ENCODE measurements around the gene EXOC4.

The EXOC4 gene

DNA sequence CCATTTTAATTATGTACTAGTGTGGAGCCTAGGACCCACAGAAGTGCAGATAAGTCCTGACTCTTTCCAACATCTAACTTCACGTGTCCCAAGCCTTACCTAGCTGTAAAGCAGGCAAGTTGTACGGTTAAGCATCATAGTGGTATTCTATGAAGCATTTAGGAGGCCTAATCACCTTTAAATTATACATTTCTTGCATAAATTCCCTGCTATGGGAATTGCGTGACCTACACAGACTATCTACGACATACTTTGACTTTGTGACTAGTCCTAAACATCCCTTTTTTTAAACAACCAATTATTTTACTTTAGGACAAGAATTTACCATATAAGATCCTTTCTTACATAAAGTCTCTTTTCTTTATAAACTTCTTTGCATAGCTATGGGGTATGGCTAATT lies 836.6 kb downstream of the EXOC4 start (continued):
- TF ChIP-seq GLIS1 (tag by site-specific recombination; IDR thresholded peaks at IDR 0.05) (no peak), ZNF19 (tag by site-specific recombination; IDR thresholded peaks at IDR 0.05; ENCODE audit: low read depth) (no peak), GLIS2 (tag by site-specific recombination; IDR thresholded peaks at IDR 0.05) (no peak), ZNF560 (tag by site-specific recombination; IDR thresholded peaks at IDR 0.05; ENCODE audit: borderline replicate concordance) (no peak), ZNF777 (tag by site-specific recombination; IDR thresholded peaks at IDR 0.05; ENCODE audit: borderline replicate concordance) (no peak), ZNF184 (tag by site-specific recombination; IDR thresholded peaks at IDR 0.05) (no peak), ZNF302 (tag by site-specific recombination; IDR thresholded peaks at IDR 0.05; ENCODE audit: low read depth) (no peak), ZNF16 (tag by site-specific recombination; IDR thresholded peaks at IDR 0.05; ENCODE audit: low read depth) (no peak), TRIM28 (IDR thresholded peaks at IDR 0.05; ENCODE audit: borderline replicate concordance, low read length) (peak; percentile 81; the same call in 1 of the 2 replicates), ZNF394 (tag by site-specific recombination; IDR thresholded peaks at IDR 0.05; ENCODE audit: borderline replicate concordance) (no peak), ZNF175 (tag by site-specific recombination; IDR thresholded peaks at IDR 0.05) (no peak), ZNF530 (tag by site-specific recombination; IDR thresholded peaks at IDR 0.05; ENCODE audit: low read depth) (no peak), ZNF629 (tag by site-specific recombination; IDR thresholded peaks at IDR 0.05) (no peak), KLF16 (tag by site-specific recombination; IDR thresholded peaks at IDR 0.05) (no peak), ZNF354C (tag by site-specific recombination; IDR thresholded peaks at IDR 0.05; ENCODE audit: borderline replicate concordance, low read depth) (no peak)
- TF ChIP-seq, protein P1, sequence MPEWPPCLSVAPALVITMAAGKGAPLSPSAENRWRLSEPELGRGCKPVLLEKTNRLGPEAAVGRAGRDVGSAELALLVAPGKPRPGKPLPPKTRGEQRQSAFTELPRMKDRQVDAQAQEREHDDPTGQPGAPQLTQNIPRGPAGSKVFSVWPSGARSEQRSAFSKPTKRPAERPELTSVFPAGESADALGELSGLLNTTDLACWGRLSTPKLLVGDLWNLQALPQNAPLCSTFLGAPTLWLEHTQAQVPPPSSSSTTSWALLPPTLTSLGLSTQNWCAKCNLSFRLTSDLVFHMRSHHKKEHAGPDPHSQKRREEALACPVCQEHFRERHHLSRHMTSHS (tag by site-specific recombination; IDR thresholded peaks at IDR 0.05): no peak
- TF ChIP-seq, protein P2, sequence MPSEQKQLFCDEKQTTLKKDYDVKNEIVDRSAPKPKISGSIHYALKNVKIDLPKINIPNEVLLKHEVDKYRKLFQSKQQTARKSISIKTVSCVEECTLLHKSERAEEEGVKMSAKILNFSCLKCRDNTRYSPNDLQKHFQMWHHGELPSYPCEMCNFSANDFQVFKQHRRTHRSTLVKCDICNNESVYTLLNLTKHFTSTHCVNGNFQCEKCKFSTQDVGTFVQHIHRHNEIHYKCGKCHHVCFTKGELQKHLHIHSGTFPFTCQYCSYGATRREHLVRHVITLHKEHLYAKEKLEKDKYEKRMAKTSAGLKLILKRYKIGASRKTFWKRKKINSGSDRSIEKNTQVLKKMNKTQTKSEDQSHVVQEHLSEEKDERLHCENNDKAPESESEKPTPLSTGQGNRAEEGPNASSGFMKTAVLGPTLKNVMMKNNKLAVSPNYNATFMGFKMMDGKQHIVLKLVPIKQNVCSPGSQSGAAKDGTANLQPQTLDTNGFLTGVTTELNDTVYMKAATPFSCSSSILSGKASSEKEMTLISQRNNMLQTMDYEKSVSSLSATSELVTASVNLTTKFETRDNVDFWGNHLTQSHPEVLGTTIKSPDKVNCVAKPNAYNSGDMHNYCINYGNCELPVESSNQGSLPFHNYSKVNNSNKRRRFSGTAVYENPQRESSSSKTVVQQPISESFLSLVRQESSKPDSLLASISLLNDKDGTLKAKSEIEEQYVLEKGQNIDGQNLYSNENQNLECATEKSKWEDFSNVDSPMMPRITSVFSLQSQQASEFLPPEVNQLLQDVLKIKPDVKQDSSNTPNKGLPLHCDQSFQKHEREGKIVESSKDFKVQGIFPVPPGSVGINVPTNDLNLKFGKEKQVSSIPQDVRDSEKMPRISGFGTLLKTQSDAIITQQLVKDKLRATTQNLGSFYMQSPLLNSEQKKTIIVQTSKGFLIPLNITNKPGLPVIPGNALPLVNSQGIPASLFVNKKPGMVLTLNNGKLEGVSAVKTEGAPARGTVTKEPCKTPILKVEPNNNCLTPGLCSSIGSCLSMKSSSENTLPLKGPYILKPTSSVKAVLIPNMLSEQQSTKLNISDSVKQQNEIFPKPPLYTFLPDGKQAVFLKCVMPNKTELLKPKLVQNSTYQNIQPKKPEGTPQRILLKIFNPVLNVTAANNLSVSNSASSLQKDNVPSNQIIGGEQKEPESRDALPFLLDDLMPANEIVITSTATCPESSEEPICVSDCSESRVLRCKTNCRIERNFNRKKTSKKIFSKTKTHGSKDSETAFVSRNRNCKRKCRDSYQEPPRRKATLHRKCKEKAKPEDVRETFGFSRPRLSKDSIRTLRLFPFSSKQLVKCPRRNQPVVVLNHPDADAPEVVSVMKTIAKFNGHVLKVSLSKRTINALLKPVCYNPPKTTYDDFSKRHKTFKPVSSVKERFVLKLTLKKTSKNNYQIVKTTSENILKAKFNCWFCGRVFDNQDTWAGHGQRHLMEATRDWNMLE (tag by site-specific recombination; conservative IDR thresholded peaks at IDR 0.05; ENCODE audit: low read depth): peak; percentile 52
- TF ChIP-seq, protein P3, sequence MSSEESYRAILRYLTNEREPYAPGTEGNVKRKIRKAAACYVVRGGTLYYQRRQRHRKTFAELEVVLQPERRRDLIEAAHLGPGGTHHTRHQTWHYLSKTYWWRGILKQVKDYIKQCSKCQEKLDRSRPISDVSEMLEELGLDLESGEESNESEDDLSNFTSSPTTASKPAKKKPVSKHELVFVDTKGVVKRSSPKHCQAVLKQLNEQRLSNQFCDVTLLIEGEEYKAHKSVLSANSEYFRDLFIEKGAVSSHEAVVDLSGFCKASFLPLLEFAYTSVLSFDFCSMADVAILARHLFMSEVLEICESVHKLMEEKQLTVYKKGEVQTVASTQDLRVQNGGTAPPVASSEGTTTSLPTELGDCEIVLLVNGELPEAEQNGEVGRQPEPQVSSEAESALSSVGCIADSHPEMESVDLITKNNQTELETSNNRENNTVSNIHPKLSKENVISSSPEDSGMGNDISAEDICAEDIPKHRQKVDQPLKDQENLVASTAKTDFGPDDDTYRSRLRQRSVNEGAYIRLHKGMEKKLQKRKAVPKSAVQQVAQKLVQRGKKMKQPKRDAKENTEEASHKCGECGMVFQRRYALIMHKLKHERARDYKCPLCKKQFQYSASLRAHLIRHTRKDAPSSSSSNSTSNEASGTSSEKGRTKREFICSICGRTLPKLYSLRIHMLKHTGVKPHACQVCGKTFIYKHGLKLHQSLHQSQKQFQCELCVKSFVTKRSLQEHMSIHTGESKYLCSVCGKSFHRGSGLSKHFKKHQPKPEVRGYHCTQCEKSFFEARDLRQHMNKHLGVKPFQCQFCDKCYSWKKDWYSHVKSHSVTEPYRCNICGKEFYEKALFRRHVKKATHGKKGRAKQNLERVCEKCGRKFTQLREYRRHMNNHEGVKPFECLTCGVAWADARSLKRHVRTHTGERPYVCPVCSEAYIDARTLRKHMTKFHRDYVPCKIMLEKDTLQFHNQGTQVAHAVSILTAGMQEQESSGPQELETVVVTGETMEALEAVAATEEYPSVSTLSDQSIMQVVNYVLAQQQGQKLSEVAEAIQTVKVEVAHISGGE (tag by site-specific recombination; conservative IDR thresholded peaks at IDR 0.05; ENCODE audit: low read depth): no peak
- TF ChIP-seq, protein P4, sequence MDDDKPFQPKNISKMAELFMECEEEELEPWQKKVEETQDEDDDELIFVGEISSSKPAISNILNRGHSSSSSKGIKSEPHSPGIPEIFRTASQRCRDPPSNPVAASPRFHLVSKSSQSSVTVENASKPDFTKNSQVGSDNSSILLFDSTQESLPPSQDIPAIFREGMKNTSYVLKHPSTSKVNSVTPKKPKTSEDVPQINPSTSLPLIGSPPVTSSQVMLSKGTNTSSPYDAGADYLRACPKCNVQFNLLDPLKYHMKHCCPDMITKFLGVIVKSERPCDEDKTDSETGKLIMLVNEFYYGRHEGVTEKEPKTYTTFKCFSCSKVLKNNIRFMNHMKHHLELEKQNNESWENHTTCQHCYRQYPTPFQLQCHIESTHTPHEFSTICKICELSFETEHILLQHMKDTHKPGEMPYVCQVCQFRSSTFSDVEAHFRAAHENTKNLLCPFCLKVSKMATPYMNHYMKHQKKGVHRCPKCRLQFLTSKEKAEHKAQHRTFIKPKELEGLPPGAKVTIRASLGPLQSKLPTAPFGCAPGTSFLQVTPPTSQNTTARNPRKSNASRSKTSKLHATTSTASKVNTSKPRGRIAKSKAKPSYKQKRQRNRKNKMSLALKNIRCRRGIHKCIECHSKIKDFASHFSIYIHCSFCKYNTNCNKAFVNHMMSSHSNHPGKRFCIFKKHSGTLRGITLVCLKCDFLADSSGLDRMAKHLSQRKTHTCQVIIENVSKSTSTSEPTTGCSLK (tag by site-specific recombination; IDR thresholded peaks at IDR 0.05): no peak
- TF ChIP-seq, protein P5, sequence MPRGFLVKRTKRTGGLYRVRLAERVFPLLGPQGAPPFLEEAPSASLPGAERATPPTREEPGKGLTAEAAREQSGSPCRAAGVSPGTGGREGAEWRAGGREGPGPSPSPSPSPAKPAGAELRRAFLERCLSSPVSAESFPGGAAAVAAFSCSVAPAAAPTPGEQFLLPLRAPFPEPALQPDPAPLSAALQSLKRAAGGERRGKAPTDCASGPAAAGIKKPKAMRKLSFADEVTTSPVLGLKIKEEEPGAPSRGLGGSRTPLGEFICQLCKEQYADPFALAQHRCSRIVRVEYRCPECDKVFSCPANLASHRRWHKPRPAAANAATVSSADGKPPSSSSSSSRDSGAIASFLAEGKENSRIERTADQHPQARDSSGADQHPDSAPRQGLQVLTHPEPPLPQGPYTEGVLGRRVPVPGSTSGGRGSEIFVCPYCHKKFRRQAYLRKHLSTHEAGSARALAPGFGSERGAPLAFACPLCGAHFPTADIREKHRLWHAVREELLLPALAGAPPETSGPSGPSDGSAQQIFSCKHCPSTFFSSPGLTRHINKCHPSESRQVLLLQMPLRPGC (tag by site-specific recombination; IDR thresholded peaks at IDR 0.05): no peak
